ENCODE results near the gene BRD8. TPM values are rescaled to one million over a fixed set of nuclear protein-coding genes. Genes with fewer than 3 reads are reported as not detected.

Gene BRD8
- total RNA-seq, 1 experiment from 2014 or later: 104 TPM

GRCh38 chr5:138182808-138183207 lies 4.4 kb upstream of the BRD8 start:
- intact Hi-C loops (cut with micrococcal nuclease; ENCODE audit: unreplicated experiment): no loop called here
- no peak for DNase-seq
- H3K36me3 ChIP-seq (ENCODE audit: control insufficient read depth, insufficient read depth, low read length): peaks cover 13% of the 10 kb centered on the region
- POLR2A ChIA-PET: interaction anchor here (0.5 kb wide), 1 partner anchor 32 kb away, joined by 3 read pairs; no protein-coding TSS in a partner anchor
- H3K27me3 ChIP-seq (replicated peaks; ENCODE audit: control insufficient read depth, insufficient read depth, low read length): no peaks in the 10 kb centered on the region
- peaks cover 9% of the 10 kb centered on the region for H3K4me1 ChIP-seq
- CTCF ChIA-PET: interaction anchor here (1.2 kb wide), 1 partner anchor 169 kb away, joined by 3 read pairs; no protein-coding TSS in a partner anchor
- Mint-ChIP-seq H3K36me3 (ENCODE audit: insufficient read depth, unreplicated experiment) (peaks cover 55% of the 10 kb centered on the region), H3K27ac (ENCODE audit: unreplicated experiment) (no peak overlapping the region), H3K4me1 (ENCODE audit: low read depth, unreplicated experiment) (peaks cover 9% of the 10 kb centered on the region), H3K4me3 (ENCODE audit: unreplicated experiment) (no peak overlapping the region), H3K27me3 (ENCODE audit: insufficient read depth, unreplicated experiment) (no peaks in the 10 kb centered on the region), H3K9me3 (ENCODE audit: unreplicated experiment) (no peaks in the 10 kb centered on the region)
- no peaks in the 10 kb centered on the region for H3K9me3 ChIP-seq
- BruUV-seq (replicated peaks): no TSS peak
- H3K4me3 ChIP-seq (ENCODE audit: low read depth, low read length): no peak overlapping the region
- no peak for TF ChIP-seq CTCF (IDR thresholded peaks at IDR 0.05; ENCODE audit: insufficient read depth in 1 of 2, low read depth in 1 of 2, low read length in 1 of 2, severe bottlenecking in 1 of 2, unreplicated experiment in 1 of 2)

- no peak overlapping the region for H3K4me3 ChIP-seq (ENCODE audit: low read depth, low read length)
- Mint-ChIP-seq H3K4me1 (ENCODE audit: low read depth, unreplicated experiment) (peaks cover 9% of the 10 kb centered on the region), H3K4me3 (ENCODE audit: unreplicated experiment) (no peak overlapping the region), H3K36me3 (ENCODE audit: insufficient read depth, unreplicated experiment) (peaks cover 42% of the 10 kb centered on the region), H3K27ac (ENCODE audit: unreplicated experiment) (no peak overlapping the region), H3K27me3 (ENCODE audit: insufficient read depth, unreplicated experiment) (no peaks in the 10 kb centered on the region), H3K9me3 (ENCODE audit: unreplicated experiment) (no peaks in the 10 kb centered on the region)
- POLR2A ChIA-PET: no interaction called here
- no peak for DNase-seq
- H3K27me3 ChIP-seq (replicated peaks; ENCODE audit: control insufficient read depth, insufficient read depth, low read length): no peaks in the 10 kb centered on the region
- intact Hi-C loops (cut with micrococcal nuclease; ENCODE audit: unreplicated experiment): loop anchor here (1.0 to 2.0 kb wide), 2 partner anchors 102 to 230 kb away; no protein-coding TSS in a partner anchor
- no TSS peak for BruUV-seq (replicated peaks)
- H3K4me1 ChIP-seq: peaks cover 9% of the 10 kb centered on the region
- CTCF ChIA-PET: interaction anchor here (0.8 to 2.4 kb wide), 2 partner anchors 102 to 172 kb away, joined by 3 to 10 read pairs; partner anchors contain the start of gene KDM3B
- H3K36me3 ChIP-seq (ENCODE audit: control insufficient read depth, insufficient read depth, low read length): peaks cover 10% of the 10 kb centered on the region
- H3K9me3 ChIP-seq: no peaks in the 10 kb centered on the region
- no peak for TF ChIP-seq CTCF (IDR thresholded peaks at IDR 0.05; ENCODE audit: insufficient read depth in 1 of 2, low read depth in 1 of 2, low read length in 1 of 2, severe bottlenecking in 1 of 2, unreplicated experiment in 1 of 2)
Measured at GRCh38 chr5:138180841-138181240, 2.4 kb upstream of the BRD8 start.

- Histone ChIP-seq H3K27me3 (replicated peaks; ENCODE audit: control insufficient read depth, insufficient read depth, low read length) (no peaks in the 10 kb centered on the region), H3K36me3 (ENCODE audit: control insufficient read depth, insufficient read depth, low read length) (peaks cover 10% of the 10 kb centered on the region), H3K4me1 (peaks cover 9% of the 10 kb centered on the region), H3K9me3 (no peaks in the 10 kb centered on the region), H3K4me3 (ENCODE audit: low read depth, low read length) (peak overlapping the region; percentile 69)
- intact Hi-C loops (cut with micrococcal nuclease; ENCODE audit: unreplicated experiment): loop anchor here (1.0 to 2.0 kb wide), 2 partner anchors 103 to 231 kb away; no protein-coding TSS in a partner anchor
- DNase-seq: peak in 1 of 2 experiments; percentile 72
- peak; percentile 50 to 60 for TF ChIP-seq CTCF (IDR thresholded peaks at IDR 0.05; ENCODE audit: insufficient read depth in 1 of 2, low read depth in 1 of 2, low read length in 1 of 2, severe bottlenecking in 1 of 2, unreplicated experiment in 1 of 2)
- H3K27ac Mint-ChIP-seq (ENCODE audit: unreplicated experiment): no peak overlapping the region
- ChIA-PET CTCF (interaction anchor here (0.8 to 2.4 kb wide), 2 partner anchors 103 to 172 kb away, joined by 3 to 10 read pairs; partner anchors contain the start of gene KDM3B), POLR2A (interaction anchor here (0.6 to 1.3 kb wide), 2 partner anchors 33 to 221 kb away, joined by 3 to 6 read pairs; partner anchors contain the start of gene CDC23)
- H3K27me3 Mint-ChIP-seq (ENCODE audit: insufficient read depth, unreplicated experiment): no peaks in the 10 kb centered on the region
- no TSS peak for BruUV-seq (replicated peaks)
- peaks cover 41% of the 10 kb centered on the region for H3K36me3 Mint-ChIP-seq (ENCODE audit: insufficient read depth, unreplicated experiment)
- H3K4me3 Mint-ChIP-seq (ENCODE audit: unreplicated experiment): no peak overlapping the region
- peaks cover 9% of the 10 kb centered on the region for H3K4me1 Mint-ChIP-seq (ENCODE audit: low read depth, unreplicated experiment)
- no peaks in the 10 kb centered on the region for H3K9me3 Mint-ChIP-seq (ENCODE audit: unreplicated experiment)
Measured at GRCh38 chr5:138180183-138180782, 1.9 kb upstream of the BRD8 start.
